WTC11 (cell line): ENCODE measurements around the gene SPOCK1. TPM values are rescaled to one million over a fixed set of nuclear protein-coding genes. Genes with fewer than 3 reads are reported as not detected.

ENCODE experiments used
- ATAC-seq: fragments of 200-7000 bp; cut with Tn5 transposase; 2 replicates; pipeline ENCODE4 v1.10.0; 2021; ENCODE audit warnings: mild to moderate bottlenecking, moderate library complexity
- CTCF ChIA-PET: fragments of 300-600 bp; sonication (Branson Sonifier 250); formaldehyde crosslinking; loops from one replicate; lab custom pipeline; 2021; ENCODE audit warnings: antibody characterized with exemption; lab: Charles Lee
- POLR2A ChIA-PET: fragments of 350-600 bp; sonication (Branson Sonifier 250); formaldehyde crosslinking; loops from one replicate; lab custom pipeline; 2021; ENCODE audit warnings: antibody characterized with exemption; lab: Charles Lee
- DNase-seq: peaks from one replicate; pipeline ENCODE4 v3.0.0; 2021; ENCODE audit warnings: low spot score
- H3K27ac Mint-ChIP-seq: 2 replicates; pipeline ENCODE4 v1.8.0; 2021; ENCODE audit warnings: mixed read lengths
- H3K27me3 Mint-ChIP-seq: 2 replicates; pipeline ENCODE4 v1.8.0; 2021; ENCODE audit warnings: low read depth, mild to moderate bottlenecking, moderate library complexity, mixed read lengths
- H3K36me3 Mint-ChIP-seq: 2 replicates; pipeline ENCODE4 v1.8.0; 2021; ENCODE audit warnings: mixed read lengths
- H3K4me1 Mint-ChIP-seq: 2 replicates; pipeline ENCODE4 v1.8.0; 2022; ENCODE audit warnings: mixed read lengths
- H3K4me3 Mint-ChIP-seq: 2 replicates; pipeline ENCODE4 v1.8.0; 2021; ENCODE audit warnings: mild to moderate bottlenecking, moderate library complexity, mixed read lengths
- H3K9me3 Mint-ChIP-seq: 2 replicates; pipeline ENCODE4 v1.8.0; 2021; ENCODE audit warnings: mixed read lengths
- ATF1 ChIP-seq: sonication (generic); formaldehyde crosslinking; IDR thresholded peaks from 2 replicates; pipeline ENCODE4 v1.8.1; 2023; ENCODE audit warnings: mild to moderate bottlenecking, moderate library complexity, missing genetic modification reagents
- CTCF ChIP-seq: fragments of 200-600 bp; IDR thresholded peaks from 2 replicates; pipeline ENCODE4 v1.8.0; 2022; ENCODE audit warnings: antibody characterized with exemption
- E2F4 ChIP-seq: sonication (generic); formaldehyde crosslinking; IDR thresholded peaks from 2 replicates; pipeline ENCODE4 v1.8.1; 2022; ENCODE audit warnings: low read depth, mild to moderate bottlenecking, moderate library complexity, missing genetic modification reagents, borderline replicate concordance
- ELF4 ChIP-seq: sonication (generic); formaldehyde crosslinking; IDR thresholded peaks from 2 replicates; pipeline ENCODE4 v1.8.1; 2022; ENCODE audit warnings: low read depth, mild to moderate bottlenecking, moderate library complexity, missing genetic modification reagents
- EMX1 ChIP-seq: fragments of 250-450 bp; sonication (Bioruptor Pico); IDR thresholded peaks from 2 replicates; pipeline ENCODE4 v1.8.0; 2021; ENCODE audit warnings: mild to moderate bottlenecking
- FOXP1 ChIP-seq: sonication (generic); formaldehyde crosslinking; IDR thresholded peaks from 2 replicates; pipeline ENCODE4 v1.8.0; 2022; ENCODE audit warnings: missing genetic modification reagents, mild to moderate bottlenecking, moderate library complexity, borderline replicate concordance
- IRF2 ChIP-seq: sonication (generic); formaldehyde crosslinking; IDR thresholded peaks from 2 replicates; pipeline ENCODE4 v1.8.0; 2022; ENCODE audit warnings: low read depth, missing genetic modification reagents, borderline replicate concordance
- NFATC4 ChIP-seq: fragments of 250-450 bp; sonication (Bioruptor Pico); IDR thresholded peaks from 2 replicates; pipeline ENCODE4 v1.9.0; 2021; ENCODE audit warnings: mild to moderate bottlenecking
- NFE2L1 ChIP-seq: sonication (generic); formaldehyde crosslinking; IDR thresholded peaks from 2 replicates; pipeline ENCODE4 v1.8.1; 2023; ENCODE audit warnings: missing genetic modification reagents
- PRDM15 ChIP-seq: sonication (generic); formaldehyde crosslinking; IDR thresholded peaks from 2 replicates; pipeline ENCODE4 v1.8.0; 2022; ENCODE audit warnings: missing genetic modification reagents
- PRRX2 ChIP-seq: fragments of 250-450 bp; sonication (Bioruptor Pico); IDR thresholded peaks from 2 replicates; pipeline ENCODE4 v1.8.0; 2021; ENCODE audit warnings: mild to moderate bottlenecking
- RORB ChIP-seq: fragments of 250-450 bp; sonication (Bioruptor Pico); IDR thresholded peaks from 2 replicates; pipeline ENCODE4 v1.9.0; 2021; ENCODE audit warnings: mild to moderate bottlenecking
- SMAD4 ChIP-seq: sonication (generic); formaldehyde crosslinking; IDR thresholded peaks from 2 replicates; pipeline ENCODE4 v1.8.0; 2022; ENCODE audit warnings: mild to moderate bottlenecking, missing genetic modification reagents
- SOX15 ChIP-seq: fragments of 250-450 bp; sonication (Bioruptor Pico); IDR thresholded peaks from 2 replicates; pipeline ENCODE4 v1.9.0; 2021; ENCODE audit warnings: mild to moderate bottlenecking
- ZBTB21 ChIP-seq: sonication (generic); formaldehyde crosslinking; IDR thresholded peaks from 2 replicates; pipeline ENCODE4 v1.8.1; 2023; ENCODE audit warnings: mild to moderate bottlenecking, missing genetic modification reagents, borderline replicate concordance
- ZNF396 ChIP-seq: fragments of 250-450 bp; sonication (Bioruptor Pico); IDR thresholded peaks from 2 replicates; pipeline ENCODE4 v1.8.0; 2021; ENCODE audit warnings: mild to moderate bottlenecking, moderate library complexity, borderline replicate concordance
- ZNF671 ChIP-seq: fragments of 250-450 bp; sonication (Bioruptor Pico); IDR thresholded peaks from 2 replicates; pipeline ENCODE4 v1.8.0; 2021; ENCODE audit warnings: mild to moderate bottlenecking
- total RNA-seq: library from RNA; stranded (reverse); gene quantifications from 3 replicates; pipeline ENCODE4 v1.2.3, GENCODE V29; 2021
- TF ChIP-seq, protein P1 (sequence below): sonication (generic); formaldehyde crosslinking; IDR thresholded peaks from 2 replicates; pipeline ENCODE4 v1.8.0; 2023; ENCODE audit warnings: missing genetic modification reagents, mild to moderate bottlenecking, borderline replicate concordance
- TF ChIP-seq, protein P2 (sequence below): fragments of 250-450 bp; sonication (Bioruptor Pico); IDR thresholded peaks from 2 replicates; pipeline ENCODE4 v1.8.0; 2021; ENCODE audit warnings: mild to moderate bottlenecking

SPOCK1 gene
- total RNA-seq, 1 experiment from 2014 or later: 15.2 TPM

DNA sequence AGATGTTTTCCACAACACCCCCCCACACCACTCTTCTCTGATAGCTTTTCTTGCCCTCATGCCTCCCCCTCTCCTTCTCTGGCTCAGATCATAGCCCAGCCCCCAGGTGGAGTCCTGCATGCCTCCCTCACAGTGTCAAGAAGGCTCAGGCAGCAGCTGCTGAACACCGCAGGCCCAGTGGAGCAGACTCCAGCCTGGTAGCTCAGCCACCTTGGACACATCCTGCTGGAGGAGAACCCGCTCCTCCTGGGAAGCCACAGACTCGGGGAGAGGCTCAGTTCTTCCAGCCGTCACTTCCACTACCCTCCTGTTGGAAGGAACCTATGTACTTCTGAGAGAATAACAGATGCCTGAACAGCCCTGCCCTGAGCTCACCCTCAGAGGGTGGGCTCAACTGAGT, 143.4 kb downstream of the SPOCK1 start:
- ATAC-seq (no peak), DNase-seq (no peak)
- Mint-ChIP-seq H3K27me3 (peaks cover 8% of the 10 kb centered on the region; the same call in 1 of the 2 replicates), H3K9me3 (no peaks in the 10 kb centered on the region), H3K4me3 (no peak overlapping the region), H3K4me1 (peaks cover 9% of the 10 kb centered on the region; the same call in 1 of the 2 replicates), H3K36me3 (no peaks in the 10 kb centered on the region), H3K27ac (no peak overlapping the region)
- ChIA-PET POLR2A (no interaction called here), CTCF (interaction anchor here (2.8 kb wide), 1 partner anchor 10 kb away, joined by 13 read pairs; no protein-coding TSS in a partner anchor)
- TF ChIP-seq ATF1 (CRISPR knock-in tag) (no peak), FOXP1 (CRISPR knock-in tag) (no peak), NFE2L1 (CRISPR knock-in tag) (no peak), NFATC4 (CRISPR knock-in tag) (no peak), CTCF (no peak), ZBTB21 (CRISPR knock-in tag) (no peak), PRDM15 (no peak), ELF4 (CRISPR knock-in tag) (no peak), PRRX2 (CRISPR knock-in tag) (no peak), ZNF396 (CRISPR knock-in tag) (no peak), SMAD4 (no peak)
- TF ChIP-seq, protein P1, sequence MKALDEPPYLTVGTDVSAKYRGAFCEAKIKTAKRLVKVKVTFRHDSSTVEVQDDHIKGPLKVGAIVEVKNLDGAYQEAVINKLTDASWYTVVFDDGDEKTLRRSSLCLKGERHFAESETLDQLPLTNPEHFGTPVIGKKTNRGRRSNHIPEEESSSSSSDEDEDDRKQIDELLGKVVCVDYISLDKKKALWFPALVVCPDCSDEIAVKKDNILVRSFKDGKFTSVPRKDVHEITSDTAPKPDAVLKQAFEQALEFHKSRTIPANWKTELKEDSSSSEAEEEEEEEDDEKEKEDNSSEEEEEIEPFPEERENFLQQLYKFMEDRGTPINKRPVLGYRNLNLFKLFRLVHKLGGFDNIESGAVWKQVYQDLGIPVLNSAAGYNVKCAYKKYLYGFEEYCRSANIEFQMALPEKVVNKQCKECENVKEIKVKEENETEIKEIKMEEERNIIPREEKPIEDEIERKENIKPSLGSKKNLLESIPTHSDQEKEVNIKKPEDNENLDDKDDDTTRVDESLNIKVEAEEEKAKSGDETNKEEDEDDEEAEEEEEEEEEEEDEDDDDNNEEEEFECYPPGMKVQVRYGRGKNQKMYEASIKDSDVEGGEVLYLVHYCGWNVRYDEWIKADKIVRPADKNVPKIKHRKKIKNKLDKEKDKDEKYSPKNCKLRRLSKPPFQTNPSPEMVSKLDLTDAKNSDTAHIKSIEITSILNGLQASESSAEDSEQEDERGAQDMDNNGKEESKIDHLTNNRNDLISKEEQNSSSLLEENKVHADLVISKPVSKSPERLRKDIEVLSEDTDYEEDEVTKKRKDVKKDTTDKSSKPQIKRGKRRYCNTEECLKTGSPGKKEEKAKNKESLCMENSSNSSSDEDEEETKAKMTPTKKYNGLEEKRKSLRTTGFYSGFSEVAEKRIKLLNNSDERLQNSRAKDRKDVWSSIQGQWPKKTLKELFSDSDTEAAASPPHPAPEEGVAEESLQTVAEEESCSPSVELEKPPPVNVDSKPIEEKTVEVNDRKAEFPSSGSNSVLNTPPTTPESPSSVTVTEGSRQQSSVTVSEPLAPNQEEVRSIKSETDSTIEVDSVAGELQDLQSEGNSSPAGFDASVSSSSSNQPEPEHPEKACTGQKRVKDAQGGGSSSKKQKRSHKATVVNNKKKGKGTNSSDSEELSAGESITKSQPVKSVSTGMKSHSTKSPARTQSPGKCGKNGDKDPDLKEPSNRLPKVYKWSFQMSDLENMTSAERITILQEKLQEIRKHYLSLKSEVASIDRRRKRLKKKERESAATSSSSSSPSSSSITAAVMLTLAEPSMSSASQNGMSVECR (CRISPR knock-in tag): no peak

DNA sequence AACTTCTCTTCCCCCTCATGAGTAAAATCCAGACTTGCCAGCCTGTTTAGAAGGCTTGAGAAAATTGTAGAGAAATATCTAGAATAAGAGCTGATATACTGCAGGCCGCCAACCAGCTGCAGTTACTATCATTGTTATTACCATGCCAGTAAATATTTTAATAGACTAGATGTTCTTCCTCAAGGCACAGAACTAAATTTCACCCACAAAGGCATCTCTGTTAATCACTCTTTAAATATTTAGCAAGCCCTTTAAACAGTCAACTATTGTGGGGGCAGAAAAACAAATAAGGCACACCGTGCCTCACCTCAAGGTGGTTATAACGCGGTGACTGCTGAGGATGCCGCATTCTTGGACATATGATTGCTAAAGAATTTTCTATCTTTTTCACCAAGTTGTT, 147.0 kb downstream of the SPOCK1 start:
- no peak overlapping the region for H3K4me3 Mint-ChIP-seq
- H3K36me3 Mint-ChIP-seq: no peaks in the 10 kb centered on the region
- 0 out of 2 replicates have a peak, but pooled peaks cover under 1% of the 10 kb centered on the region for H3K27me3 Mint-ChIP-seq
- DNase-seq (no peak), ATAC-seq (no peak)
- no peak overlapping the region for H3K27ac Mint-ChIP-seq
- ChIA-PET CTCF (interaction anchor here (1.0 kb wide), 1 partner anchor 32 kb away, joined by 4 read pairs; no protein-coding TSS in a partner anchor), POLR2A (no interaction called here)
- peaks cover 8% of the 10 kb centered on the region for H3K4me1 Mint-ChIP-seq
- H3K9me3 Mint-ChIP-seq: no peaks in the 10 kb centered on the region
- no peak for TF ChIP-seq RORB (CRISPR knock-in tag)
- no peak for TF ChIP-seq SOX15
- TF ChIP-seq, protein P2, sequence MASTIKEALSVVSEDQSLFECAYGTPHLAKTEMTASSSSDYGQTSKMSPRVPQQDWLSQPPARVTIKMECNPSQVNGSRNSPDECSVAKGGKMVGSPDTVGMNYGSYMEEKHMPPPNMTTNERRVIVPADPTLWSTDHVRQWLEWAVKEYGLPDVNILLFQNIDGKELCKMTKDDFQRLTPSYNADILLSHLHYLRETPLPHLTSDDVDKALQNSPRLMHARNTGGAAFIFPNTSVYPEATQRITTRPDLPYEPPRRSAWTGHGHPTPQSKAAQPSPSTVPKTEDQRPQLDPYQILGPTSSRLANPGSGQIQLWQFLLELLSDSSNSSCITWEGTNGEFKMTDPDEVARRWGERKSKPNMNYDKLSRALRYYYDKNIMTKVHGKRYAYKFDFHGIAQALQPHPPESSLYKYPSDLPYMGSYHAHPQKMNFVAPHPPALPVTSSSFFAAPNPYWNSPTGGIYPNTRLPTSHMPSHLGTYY (CRISPR knock-in tag): no peak
- TF ChIP-seq IRF2 (CRISPR knock-in tag): no peak
- no peak for TF ChIP-seq EMX1 (CRISPR knock-in tag)
- TF ChIP-seq ZBTB21 (CRISPR knock-in tag): no peak
- no peak for TF ChIP-seq PRDM15
- TF ChIP-seq E2F4: no peak
- TF ChIP-seq ZNF671 (CRISPR knock-in tag): no peak
